HG02678 (cell line): ENCODE data around the gene MYOM1.

Experiments used
- ATAC-seq: cut with Tn5 transposase; IDR thresholded peaks from one replicate; pipeline ENCODE4 v1.9.1; 2021; ENCODE audit warnings: mild to moderate bottlenecking, moderate library complexity; ENCODE audit not compliant: unreplicated experiment

The MYOM1 gene

DNA sequence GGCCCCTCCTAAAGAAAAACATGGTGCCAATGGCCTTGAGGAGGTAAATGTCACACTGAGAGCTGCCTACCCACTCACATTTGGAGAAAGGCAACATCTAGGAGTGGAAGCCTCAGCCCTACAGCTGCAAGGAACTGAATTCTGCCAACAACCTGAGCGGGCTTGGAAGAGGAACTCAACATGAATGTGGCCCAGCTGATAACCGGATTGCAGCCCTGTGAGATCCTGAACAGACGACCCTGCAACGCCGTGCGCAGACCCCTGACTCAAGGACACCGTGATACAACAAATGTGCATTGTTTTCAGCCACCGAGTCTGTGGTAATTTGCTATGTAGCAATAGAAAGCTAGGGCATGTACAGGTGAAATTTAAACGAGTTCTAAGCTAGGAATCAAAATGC, 99.4 kb downstream of the MYOM1 start:
- ATAC-seq, result no peak

DNA sequence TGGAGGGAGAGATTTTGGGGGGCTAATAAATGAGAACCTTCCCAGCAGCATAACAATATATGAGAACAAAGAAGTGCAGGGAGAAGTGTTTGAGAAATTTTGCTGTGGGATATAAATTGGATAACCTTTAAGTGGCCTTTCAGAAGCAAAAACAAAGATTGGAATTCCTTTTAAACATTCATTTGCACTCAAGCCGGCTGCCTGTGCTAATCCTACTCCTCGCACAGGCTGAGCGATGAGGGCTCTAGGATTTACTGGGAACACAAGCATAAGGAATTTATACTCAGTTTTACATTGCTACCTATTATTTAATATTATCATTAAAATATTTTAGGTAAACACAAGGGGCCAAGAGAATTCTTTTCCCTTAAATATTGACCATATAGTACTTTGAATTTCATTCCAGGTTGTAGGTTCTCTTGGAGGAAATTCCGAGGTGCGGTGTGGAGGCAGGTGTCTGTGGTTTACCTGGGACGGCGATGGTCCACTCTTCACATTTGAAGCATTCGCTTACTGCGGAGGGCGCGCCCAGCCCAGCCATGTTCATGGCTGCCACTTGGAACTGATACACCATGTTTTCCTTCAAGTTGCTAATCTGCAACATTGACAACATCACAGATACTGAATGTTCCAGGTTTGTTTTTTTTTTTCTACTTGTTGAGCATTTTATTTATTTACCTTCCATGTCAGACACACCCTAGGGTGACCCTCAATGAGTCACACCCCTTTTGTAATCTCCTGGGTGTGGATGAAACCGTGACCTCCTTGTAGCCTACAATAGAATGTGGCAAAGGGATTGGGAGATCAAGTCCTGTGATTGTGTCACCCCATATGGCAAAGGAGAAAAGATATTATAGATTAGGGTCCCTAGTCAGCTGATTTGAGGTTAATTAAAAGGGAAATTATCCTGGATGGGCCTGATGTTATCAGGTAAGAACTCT, 100.1 kb downstream of the MYOM1 start:
- ATAC-seq, result no peak

DNA sequence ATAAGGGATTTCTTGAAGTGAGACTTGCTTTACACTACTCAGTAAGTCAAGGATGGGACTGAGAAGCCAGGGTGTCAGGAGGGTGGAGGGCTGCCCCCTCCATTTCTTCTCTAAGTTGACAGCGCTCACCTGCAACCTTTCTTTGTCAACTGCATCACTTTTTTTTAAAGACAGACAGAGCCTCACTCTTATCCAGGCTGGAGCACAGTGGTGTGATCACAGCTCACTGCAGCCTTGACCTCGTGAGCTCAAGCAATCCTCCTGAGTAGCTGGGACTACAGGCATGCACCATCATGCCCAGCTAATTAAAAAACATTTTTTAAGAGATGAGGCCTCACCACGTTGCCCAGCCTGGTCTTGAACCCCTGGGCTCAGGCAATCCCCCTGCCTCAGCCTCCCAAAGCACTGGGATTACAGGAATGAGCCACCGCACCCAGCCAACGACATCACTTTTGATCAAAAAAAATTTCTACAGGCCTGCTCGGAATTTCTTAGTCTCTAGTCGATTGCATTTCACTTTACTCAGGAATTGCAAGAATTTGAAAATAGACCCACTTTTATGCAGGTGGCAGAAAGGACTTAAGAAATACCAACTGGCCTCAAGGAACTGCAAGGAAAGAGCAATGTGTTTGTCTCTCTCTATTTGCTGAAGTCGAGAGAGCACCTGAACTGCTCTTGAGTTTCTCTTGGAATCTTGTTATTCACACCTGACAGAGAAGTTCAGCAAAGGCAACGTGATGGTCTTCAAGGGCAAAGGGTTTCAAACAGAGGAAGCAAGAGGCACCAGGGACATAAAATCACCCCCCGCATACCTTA, 101.4 kb downstream of the MYOM1 start:
- no peak for ATAC-seq

DNA sequence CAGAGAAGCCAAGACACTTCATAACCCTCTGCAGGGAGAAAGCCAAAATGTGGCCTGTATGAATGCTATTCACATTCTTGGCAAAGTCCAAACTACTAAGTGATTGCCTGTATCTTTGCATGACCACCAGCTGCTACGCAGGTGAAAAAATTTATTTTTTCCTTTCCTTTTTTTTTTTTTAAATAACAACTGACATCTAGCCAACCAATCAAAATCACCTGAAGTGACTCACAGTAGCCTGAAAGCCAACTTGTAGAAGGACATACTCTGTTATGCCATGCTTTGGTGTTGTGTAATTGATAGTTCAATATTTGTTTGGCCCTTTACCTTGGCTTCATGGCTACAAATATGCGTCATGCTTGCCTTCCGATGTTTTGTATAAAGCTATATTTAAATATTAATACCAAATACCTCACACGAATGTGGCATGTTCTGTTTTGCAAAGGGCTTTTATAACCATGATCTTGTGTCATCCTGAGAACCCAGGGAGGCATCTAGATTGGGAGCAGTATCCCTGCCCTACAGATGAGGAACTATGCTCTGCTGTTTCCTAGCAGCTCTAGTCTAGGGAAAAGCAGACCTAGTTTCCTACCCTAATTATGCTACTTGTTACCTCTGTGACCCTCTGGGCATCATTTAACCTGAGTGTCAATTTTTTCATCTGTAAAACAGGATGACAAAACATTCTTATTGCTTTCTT, 102.1 kb downstream of the MYOM1 start:
- no peak for ATAC-seq

DNA sequence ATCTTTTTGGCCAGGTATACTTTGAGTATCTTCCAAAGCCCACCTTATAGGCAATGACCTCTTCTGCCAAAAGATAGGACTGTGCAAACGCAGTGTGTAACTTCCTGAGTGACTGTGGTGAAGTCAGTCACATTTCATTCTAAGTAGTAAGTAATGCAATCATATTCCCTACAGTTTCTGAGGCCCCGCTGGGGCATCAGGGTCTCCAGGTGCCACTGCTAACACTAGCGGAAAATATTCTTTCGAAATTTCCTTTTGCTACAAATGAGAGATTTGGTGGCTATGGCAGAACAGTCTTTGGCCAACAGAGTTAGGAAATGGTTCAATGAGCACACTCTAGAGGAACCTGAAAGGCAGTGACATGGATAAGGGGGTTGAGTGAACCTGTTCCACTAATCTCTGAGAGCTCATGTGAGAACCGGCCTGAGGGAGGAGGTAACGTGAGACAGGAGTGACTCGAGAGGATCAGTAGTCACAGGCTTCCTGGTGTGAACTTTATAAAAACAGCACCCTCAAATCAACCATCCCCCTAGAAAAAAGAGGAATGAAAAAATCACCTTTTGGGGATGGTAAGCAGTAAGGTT, 104.2 kb downstream of the MYOM1 start:
- no peak for ATAC-seq

DNA sequence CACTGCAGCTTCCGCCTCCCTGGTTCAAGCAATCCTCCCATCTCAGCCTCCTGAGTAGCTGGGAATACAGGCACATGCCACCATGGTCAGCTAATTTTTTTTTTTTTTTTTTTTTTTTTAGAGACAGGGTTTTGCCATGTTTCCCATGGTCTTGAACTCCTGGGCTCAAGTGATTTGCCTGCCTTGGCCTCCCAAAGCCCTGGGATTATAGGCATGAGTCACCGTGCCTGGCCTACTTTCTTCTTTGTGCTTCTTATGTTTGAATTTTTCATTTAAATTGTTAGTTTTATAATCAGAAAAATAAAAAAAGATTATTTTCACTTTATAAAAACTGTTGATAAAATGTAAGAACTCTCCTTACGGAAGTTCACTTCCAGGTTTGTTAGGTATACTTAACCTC, 105.3 kb downstream of the MYOM1 start:
- ATAC-seq, result no peak

DNA sequence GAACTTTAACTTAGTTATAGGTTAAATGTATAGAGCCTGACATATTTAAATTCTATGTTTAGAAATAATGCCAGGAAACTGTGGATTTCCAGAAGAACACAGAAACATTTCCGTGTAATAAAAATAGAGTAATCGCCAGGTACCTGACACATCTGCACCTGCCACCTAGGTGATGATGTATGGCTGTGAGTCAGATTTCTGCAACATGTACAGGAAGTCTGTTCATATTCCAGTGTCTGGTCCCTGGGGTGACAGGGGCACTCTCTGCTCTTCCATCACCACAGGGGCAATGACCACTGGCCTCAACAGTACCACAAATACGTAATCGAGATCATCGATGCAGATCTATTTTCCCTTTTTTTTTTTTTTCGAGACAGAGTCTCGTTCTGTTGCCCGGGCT, 105.7 kb downstream of the MYOM1 start:
- no peak for ATAC-seq

DNA sequence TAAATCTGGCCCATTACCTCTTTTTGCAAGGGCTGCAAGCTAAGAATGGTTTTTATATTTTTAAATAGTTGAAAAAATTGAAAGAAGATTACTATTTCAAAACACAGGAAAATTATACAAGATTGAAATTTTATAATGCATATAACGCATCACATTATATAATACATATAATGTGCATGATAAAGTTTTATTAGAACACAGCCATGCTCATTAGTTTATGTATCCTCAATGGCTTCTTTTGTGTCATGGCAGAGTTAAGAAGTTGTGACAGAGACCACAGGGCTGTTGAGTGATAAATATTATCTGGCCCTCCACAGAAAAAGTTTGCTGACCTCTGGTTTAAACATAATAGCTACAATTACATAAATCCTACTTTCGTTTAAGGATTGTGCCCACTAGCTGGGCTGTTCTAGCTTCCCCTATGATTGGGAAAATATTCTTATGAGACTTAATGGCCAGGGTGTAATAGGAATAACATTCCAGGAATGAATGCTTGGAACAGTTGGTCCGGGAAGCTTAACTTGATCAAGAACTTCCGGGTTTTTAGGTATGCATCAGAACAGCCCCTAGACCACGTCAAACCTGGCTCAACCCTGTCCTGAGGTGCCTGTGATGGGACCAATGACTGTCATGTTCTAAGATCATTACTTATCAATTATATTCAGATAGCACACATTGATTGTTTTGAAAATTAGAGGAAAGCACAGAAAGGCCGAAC, 108.1 kb downstream of the MYOM1 start:
- no peak for ATAC-seq

DNA sequence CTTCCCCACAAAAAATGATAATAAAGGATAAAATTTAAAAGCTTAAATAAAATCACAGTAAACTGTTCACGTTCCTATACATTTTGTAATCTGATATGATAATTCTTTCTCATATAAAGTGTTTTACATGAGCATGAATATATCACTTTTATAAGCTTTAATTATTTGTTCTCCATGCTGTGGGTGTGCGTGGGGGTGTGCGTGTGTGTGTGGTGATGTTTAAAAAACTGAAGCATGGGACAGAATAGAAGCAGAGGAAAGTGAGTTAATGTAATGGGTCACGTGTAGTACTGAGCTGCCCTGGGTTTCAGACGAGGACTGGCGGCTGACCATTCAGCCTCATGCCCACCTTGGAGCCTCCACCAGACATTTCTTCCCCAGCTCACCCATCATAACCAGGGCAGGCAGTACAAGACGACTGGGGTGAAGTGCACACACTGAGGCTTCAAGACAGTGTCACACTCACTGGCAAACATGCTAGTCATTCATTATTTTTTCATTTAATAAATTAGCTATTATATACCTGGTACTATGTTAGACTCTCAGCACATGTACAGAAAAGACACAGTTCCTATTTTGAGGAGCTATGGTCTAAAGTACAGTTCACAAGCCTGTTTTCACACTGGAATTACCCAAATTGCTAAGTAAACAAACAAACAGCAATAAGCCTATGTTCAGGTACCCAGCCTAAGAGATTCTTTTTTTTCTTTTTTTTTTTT, 109.6 kb downstream of the MYOM1 start:
- no peak for ATAC-seq

DNA sequence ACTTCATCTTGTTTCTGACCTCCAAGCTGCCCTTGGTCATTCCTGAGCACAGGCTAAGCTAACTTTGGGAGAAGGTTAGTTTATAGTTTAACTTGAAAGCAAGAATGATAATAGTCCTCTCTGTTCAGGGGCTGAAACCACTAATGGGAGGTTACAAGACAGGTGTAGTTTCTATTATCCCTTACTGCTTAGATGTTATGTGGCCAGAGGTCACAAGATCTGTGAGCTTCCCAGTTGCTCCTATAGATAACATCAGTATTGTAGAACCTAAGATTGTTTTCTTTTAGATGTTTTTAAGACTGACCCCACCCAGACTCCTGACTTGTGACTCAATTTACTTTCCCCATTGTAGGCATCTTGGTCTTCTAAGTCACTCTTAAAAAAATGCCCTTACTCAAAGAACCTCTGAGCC, 112.0 kb downstream of the MYOM1 start:
- ATAC-seq, result no peak

DNA sequence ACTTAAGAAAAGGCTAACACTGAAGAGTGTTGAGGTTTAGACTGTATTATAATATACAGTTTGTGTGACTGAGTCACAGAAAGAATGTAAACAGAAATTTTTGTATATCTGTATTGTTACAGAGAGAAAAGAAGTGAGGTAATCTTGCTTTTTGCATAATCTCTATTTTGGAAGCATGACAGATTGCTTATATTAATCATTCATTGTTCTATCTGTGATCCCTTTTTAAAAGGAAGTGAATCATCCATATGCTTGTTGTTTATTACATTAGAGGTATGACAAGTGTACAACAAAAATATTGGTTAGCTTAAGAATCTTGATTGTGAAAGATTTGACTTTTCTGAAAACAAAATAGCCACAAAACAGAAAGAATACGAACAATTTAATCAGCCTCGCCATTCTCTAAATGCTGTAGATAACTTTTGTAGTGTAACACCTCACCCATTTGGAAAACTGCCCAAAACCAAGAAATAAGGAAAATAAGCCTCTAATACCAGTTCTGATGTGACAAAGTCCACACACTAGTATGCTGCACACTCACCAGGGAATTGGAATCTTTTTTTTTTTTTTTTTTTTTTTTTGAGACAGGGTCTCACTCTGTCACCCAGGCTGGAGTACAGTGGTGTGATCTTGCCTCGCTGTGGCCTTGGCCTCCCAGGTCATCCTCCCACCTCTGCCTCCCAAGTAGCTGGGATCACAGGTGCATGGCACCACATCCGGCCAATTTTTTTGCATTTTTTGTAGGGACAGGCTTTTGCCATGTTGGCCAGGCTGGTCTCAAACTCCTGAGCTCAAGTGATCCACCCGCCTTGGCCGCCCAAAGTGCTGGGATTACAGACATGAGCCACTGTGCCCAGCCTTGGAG, 115.3 kb downstream of the MYOM1 start:
- no peak for ATAC-seq

DNA sequence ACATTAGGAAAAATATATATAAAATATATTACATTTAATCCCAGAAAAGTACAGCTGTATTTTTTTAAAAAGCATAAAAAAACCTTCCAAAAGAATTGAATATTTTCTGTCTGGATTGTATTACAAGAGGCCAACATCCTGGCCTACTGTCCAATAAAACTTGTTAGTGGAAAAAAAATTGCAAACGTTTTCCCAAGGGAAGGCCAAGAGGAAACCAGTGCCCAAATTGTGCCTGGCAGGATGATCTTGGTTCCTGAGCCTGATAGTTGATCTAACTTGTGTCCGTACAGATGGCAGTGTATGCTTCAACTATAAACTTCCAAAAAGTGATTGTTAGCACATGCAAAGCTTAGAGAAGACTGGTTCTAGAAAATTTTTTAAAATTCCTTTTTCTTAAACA, 116.2 kb downstream of the MYOM1 start:
- no peak for ATAC-seq

DNA sequence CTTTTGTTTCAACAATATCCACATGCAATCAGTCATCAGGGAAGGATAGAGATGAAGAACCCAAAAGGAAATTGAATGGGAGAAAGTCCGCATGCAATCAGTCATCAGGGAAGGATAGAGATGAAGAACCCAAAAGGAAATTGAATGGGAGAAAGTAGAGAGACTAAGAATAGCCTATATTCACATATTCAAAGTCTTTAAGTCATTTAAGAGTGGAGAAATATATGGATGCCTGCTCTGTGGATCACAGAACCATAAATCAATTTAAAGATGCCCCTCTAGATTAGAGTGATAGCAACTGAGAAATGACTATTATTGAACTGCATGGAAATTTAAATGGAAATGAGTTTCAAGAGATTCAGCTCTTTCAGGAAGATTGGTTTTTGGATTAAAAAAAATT, 116.8 kb downstream of the MYOM1 start:
- no peak for ATAC-seq

DNA sequence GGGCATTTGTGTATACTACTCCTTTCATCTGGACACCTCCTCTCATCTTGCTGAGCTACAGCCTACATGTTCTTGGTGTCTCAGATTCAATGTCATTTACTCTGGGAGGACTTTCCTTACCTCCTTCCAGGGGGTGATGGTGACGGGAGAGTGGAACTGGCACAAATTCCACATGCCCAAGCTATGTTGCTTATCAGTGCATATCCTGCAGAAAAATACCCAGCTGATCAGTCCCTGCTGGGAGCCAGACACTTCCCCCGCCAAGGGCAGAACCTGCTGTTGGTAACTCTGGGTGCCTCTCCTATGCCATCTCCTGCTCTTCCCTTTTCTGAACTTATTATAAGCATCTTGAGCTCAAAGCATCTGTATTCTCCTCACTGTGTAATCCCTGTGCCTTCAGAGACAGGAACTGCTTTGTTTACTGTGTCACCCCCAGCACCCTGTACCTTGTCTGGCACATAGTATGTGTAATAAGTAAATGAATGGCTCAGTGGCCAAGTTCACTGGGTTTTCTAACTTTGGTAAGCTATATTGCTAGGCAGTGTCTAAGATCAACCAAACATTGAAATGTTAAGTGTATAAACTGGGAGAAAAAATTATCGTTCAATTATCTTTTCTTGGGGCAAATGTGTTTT, 119.2 kb downstream of the MYOM1 start:
- ATAC-seq, result no peak

DNA sequence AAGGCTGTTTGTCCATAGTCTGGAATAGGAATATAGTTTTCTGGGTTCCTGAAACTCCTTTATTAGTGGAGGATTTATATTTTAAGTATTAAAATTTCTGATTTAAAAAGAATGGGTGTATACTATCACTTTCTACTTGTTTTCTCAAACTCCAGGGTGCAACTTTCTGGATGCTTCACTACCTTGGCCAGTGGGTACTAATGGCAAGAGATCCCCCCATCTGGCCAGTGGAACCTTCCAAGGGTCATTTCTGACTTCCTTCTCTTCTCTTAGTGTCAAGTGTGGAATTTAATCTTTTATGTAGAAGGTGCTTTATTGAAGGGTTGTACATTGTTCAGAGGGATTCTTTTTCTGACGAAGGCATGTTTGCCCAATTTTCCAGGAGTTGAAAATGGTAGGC, 120.4 kb downstream of the MYOM1 start:
- ATAC-seq, result no peak

DNA sequence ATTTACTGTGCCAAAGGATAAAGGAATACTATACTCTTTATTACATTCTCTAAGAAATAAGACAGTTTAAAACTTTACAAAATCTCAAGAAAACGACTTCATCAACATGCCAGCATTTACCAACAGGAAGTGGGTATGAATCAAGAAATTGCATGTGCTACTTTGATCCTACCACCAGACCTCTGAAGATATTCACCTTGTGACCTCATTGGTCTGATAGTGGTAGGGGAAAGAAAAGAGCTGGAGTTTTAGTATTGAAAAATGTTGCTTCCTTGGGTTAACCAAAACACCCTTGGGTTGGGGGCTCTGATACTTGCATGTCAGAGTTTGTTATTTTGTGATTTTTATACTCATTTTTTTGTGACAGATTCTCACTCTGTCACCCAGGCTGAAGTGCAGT, 122.7 kb downstream of the MYOM1 start:
- no peak for ATAC-seq

DNA sequence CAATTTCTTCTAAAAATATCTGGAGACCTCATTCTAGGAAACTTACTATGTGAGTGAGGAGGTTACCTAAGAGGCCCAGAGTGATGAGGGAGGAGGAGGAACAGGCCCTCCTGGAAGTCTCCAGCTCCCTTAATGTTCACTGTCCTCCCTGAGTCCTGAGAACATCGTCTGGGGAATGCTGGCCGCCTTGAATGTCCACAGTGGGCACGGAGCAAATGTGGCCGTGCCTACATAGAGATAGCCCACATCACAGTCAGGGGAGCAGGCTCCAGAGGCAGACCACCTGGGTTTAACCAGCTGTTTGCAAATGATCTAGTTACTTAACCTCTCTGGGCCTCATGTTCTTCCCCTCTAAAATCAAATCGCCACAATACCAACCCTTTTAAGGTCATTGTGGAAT, 123.8 kb downstream of the MYOM1 start:
- ATAC-seq, result no peak

DNA sequence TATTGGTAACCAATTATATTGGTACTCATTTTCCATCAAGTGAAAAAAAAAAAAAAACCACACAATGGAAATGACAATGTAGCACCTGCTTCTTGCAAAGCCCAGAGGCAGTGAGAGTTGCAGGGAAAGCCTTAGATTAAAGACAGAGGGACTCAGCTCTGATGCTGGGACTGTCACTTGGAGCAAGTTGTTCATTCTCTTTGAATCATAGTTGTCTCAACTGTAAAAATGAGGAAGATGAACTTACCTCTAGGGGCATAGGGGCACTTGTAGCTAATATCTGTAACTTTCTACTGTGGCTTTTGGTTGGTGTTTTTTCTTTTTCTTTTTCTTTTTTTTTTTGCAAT, 125.5 kb downstream of the MYOM1 start:
- ATAC-seq, result no peak
